Fibroblast of gingiva (primary cell): ENCODE data around the gene SPNS2.

Source experiments
- DNase-seq: peaks from one replicate; pipeline ENCODE4 v3.0.0-alpha.2; 2011; ENCODE audit warnings: low read depth

SPNS2 gene, protein sequence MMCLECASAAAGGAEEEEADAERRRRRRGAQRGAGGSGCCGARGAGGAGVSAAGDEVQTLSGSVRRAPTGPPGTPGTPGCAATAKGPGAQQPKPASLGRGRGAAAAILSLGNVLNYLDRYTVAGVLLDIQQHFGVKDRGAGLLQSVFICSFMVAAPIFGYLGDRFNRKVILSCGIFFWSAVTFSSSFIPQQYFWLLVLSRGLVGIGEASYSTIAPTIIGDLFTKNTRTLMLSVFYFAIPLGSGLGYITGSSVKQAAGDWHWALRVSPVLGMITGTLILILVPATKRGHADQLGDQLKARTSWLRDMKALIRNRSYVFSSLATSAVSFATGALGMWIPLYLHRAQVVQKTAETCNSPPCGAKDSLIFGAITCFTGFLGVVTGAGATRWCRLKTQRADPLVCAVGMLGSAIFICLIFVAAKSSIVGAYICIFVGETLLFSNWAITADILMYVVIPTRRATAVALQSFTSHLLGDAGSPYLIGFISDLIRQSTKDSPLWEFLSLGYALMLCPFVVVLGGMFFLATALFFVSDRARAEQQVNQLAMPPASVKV

DNA sequence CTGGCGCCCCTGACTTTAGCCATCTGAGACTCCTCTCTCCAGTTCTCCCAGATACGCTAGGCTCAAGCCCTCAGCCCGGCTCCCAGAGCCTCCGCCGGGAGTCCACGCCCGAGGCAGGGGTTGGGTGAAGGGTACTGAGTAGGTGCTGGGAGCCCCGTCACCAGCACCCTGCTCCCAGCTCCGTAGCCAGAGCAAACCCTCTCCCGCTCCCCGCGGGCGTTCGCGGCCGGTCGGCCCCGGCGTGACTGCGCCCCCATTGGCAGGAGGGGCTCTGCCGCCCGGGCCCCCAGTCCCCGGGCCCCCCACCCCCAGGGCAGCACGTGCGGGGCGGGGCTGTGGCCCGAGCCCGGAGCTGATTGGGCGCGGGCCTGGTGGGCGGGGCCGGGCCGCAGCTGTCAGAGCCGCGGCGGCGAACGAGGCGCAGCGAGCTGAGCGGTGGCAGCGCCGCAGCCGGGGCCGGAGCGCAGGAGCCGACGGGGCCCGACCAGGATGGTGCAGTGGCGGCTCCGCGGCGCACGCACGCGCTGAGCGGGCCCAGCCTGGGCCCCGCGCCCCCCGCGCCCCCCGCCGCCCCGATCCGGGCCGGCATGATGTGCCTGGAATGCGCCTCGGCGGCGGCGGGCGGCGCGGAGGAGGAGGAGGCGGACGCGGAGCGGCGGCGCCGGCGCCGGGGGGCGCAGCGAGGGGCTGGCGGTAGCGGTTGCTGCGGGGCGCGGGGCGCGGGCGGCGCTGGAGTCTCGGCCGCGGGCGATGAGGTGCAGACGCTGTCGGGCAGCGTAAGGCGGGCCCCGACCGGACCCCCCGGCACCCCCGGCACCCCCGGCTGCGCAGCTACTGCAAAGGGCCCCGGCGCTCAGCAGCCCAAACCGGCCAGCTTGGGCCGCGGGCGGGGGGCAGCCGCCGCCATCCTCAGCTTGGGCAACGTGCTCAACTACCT lies at the start of gene SPNS2:
SPNS2 (plus strand) TSS at position 421 of the 937 bp plus-strand sequence; CDS start at position 588, 167 bp downstream.
- peak; percentile 10 for DNase-seq

DNA sequence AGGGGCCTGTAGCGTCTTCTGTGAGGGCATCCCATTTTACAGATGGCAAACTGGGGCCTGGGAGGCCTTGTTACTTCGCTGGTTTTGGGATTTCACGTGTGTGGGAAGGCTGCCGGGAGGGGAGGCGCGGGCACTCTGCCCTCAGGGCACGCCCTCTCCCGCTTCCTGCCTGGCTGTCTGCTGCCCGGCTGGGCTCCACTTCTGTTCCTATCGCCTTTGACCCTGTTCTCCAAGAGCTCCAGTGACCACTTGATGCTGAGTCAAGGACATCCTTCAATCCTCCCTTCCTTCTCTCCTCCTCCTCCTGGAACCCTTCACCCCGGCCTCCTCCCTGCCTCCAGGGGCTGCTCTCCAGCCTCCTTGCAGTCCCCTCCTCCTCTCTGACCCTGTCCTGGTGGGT lies 48.9 kb upstream of the SPNS2 start:
- no peak for DNase-seq

DNA sequence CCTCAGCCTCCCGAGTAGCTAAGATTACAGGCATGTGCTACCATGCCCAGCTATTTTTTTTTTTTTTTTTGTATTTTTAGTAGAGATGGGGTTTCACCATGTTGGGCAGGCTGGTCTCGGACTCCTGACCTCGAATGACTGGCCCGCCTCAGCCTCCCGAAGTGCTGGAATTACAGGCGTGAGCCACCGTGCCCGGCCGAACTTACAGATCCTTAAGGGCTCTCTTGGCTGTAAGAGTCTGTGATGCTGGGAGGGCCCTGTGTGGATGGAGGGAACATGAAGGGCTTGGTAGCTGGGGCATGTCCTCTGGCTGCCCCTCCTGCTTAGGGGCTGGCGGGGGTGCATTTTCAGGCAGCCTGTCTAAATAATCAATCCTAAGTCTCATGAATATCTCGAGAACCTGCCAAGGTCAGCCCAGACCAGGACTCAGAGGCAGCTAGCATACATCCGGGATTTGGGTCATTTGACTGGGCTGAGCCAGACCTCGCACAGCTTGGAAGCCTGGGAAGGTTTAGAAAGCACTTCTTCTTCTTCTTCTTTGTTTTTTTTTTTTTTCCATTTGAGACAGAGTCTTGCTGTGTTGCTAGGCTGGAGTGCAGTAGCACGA lies 47.9 kb upstream of the SPNS2 start:
- DNase-seq, result no peak

DNA sequence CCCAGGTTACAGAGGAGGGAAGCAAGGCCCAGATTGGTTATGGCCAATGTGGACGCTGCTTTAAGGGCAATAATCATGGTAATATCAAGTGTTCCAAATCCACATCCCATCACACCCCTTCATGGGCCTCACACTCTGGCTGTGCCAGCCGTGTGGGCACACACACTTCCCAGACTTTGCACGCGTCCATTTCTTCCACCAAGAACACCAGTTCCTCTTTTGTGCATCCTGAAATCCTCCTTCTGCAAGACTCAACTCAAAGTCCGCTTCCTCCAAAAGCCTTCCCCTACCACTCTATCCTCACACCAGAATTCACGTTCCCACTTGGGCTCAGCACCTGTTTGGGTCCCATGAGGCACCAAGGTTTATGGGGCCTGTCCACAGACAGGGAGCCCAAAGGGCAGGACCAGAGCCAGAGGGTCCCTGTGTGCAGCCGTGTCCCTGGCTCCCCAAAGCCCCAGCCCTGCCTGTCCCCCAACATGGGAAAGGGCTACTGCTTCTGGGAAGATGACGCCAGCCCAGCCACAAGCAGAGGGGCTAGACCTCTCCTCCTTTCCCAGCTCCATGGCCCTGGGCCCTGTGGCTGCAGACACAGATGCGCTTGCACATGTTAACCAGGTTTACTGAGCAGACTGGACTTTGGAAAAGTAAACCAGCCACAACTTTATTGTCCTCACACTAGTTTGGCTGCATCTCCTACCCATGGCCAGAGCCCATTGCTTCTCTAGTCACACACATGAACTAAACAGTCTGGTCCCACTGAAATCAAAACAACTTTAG lies 44.7 kb upstream of the SPNS2 start:
- DNase-seq, result no peak

DNA sequence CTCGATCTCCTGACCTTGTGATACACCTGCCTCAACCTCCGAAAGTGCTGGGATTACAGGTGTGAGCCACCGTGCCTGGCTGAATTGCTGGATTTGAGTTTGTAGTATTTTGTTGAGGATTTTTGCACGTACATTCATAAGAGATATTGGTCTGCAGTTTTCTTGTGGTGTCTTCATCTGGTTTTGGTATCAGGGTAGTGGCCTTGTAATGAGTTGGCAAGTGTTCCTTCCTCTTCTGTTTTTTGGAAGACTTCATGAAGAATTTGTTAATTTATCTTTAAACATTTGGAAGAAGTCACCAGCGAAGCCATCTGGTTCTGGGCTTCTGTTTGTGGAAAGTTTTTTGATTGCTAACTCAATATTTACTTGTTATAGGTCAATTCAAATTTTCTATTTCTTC lies 38.0 kb upstream of the SPNS2 start:
- no peak for DNase-seq

DNA sequence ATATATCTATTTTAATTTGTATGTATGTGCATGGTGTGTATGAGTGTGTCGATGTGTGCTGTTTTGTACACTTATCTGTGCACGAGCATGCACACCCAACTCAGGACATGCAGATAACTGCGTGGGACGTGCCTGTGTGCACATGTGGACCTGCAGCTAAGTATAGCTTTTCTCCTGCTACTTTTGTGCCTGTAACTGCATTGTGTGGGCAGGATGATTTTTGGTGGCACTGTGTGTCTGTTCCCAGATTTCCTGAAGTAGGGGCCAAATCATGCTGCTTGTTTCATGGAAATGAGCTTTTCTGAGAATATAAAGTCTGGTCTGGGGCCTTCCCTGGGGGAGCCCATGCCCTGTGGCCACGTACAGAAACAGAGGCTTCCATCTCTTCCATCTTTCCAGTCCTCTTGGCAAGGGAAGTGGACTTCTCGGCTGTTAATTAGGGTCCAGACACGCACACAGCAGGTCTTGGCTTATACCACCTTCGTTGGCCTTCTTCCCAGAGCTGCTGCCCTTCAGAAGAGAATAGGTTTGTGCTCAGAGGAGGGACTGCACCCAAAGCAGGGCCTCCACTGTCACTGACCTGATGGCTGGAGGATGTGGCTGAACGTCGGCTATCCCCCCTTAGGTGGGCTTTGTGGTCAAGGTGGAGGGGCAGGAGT lies 34.7 kb upstream of the SPNS2 start:
- no peak for DNase-seq

DNA sequence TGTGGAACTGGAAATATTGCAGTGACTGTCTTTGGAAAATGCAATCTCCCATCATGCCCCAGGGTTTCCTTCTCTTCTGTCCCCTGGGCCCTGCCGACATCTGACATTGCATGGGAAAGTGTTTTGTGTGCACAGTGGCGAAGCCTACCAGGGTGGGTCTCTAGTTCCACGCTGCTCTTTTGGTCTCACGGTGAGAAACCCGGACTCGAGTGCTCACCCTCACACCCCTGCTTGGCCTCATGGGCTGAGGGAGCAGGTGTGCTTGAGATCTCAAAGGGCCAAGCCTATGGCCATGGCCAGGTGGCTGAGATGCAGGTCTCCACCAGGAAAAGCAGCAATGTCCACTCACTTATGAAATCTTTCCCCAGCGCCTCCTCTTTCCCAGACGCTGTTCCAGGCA lies 32.9 kb upstream of the SPNS2 start:
- DNase-seq, result no peak

DNA sequence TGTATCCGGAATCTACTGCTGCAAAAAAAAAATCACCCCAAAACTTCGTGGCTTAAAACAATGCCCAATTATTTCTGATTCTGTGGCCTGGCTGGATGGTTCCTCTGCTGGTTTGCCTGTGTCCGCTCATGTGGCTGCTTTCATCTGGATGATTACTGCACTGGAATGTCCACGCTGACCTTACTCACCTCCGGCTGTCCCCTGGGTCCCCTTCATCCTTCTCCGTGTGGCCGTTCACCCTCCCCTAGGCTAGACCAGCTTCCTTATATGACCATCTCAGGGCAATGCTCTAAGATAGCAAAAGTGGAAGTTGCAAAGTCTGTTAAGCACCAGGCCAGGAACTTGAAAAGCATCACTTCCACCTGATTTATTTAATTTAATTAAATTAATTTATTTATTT lies 31.4 kb upstream of the SPNS2 start:
- no peak for DNase-seq

DNA sequence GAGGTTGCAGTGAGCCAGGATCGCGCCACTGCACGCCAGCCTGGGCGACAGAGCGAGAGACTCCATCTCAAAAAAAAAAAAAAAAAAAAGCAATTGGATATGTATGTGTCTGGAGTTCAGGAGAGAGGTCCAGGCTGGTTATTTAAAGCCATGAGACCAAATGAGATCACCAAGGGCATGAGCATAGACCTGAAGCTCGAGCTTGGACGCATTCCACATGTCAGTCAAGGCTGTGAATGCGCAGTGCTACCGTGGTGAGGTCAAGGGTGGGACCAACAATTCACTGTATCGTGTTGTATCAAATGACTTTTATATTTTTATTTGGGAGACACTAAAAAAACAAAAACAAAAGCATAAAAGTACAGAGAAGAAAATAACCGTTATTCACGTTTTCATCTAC lies 29.1 kb upstream of the SPNS2 start:
- DNase-seq, result no peak

DNA sequence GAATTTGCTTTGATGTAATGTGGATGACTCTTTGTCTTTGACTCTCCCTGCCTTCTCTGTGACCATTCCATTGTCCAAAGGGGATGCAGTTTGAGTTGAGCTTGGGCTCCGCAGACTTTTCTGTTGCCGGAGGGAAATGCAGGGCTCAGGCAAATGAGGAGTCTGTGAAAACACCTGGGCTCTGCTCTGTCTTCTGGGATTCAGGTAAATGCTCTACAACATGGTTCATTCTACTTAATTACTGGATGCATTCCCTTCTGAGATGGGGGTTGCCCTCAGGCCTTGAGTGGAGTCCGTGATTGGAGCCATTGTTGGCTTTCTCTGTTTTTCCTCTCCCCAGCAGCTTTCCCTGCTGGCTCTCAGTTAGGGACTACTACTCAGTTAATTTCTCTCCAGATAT lies 26.4 kb upstream of the SPNS2 start:
- DNase-seq, result no peak

DNA sequence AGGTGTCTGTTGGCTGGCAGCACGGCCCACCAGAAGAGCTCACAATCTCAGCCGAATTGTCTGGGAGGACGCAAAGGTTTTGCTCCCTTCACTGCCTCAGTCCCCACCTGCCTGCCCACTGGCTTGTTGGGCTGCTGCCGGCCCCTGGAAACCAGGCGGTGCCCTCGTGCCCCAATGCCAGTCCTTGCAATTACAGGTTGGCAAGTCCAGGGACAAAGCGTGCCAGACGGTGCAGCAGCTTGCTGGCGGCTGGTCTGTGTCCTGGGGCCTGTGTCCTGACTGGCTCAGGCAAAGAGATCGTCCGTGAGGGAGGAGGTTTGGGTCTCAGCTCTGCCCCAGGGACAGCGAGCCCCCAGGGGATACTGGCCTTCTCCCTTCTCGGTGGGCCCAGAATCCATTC lies 24.6 kb upstream of the SPNS2 start:
- DNase-seq, result no peak

DNA sequence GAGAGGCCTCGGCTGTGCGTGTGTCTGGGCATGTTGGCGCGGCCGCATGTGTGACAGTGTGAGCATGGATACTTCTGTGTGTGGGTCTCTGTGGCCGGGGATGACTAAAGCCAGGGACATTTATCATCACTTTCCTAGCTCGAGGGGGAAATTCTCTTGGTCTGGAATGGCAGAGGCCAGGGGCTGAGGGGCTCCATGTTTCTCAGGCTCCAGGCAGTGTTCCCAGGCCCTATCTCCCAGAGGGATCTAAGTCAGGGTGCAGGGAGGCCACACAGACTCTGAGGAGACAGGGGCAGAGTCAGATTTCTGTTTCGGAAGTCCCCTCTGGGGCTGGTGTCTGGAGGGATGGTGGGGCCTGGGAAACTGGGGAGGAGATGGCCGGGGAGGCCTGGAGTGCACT lies 23.7 kb upstream of the SPNS2 start:
- no peak for DNase-seq

DNA sequence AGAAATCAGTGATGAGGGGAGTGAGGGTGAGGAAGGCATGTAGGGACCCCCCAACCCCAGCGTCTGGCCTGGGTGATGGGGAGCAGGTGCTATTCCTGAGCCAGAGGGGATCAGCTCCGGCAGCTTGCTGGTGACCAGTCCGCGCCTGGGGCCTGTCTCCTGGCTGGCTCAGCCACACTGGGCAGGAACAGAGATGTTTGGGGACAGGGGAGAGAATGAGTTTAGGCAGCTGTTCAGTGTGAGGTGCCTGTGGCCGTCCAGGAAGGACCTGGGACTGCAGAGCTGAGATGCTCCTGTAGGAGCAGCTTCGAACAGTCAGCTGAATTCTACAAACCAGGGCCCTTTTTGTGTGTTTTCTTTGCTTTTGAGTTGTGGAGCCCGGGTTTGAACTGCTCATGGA lies 23.2 kb upstream of the SPNS2 start:
- no peak for DNase-seq

DNA sequence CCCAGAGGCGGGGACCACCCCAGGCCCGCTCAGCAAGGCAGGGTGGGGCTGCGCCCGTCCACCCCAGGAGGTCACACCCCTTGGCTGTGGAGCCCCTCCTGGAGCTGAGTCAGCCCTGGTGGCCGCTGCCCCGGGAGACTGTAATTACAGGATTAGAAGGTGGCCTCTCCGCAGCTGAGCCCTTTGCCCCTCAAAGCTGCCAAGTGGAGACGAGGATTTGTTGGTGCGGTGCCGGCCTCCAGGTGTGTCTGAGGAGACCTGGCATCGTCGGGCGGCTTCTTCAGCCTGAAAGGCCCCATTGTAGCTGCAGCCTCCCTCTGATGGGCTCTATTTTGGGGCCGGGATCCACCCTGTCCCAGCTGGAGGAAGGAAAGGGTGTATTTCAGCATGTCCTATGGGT lies 22.7 kb upstream of the SPNS2 start:
- DNase-seq, result no peak

DNA sequence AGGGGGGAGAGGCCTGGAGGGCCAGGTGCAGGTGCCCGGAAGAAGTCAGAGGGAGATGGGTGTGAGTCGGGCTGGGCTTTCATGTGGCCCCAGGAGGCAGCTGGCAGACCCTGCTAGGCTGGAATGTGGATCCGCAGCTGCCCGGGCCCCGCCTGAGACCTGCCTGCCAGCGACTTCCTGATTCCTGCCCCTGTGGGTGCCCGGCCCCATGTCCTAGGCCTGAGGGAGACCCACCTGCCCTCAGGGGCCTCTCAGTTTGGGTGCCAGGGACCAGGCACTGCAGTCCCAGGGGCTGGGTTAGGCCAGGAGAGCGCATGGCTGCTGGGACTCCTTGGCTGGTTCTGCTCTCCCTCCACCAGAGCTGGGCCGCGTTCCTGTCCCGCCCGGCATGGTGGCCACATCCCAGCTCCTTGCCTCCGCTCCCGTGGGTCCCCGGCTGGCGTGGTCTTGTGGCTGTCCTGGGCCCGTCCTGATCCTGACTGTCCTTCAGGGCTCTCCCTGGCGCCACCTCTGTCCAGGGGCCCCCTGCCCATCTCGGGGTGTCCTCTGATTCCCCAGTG lies 22.1 kb upstream of the SPNS2 start:
- DNase-seq, result no peak

DNA sequence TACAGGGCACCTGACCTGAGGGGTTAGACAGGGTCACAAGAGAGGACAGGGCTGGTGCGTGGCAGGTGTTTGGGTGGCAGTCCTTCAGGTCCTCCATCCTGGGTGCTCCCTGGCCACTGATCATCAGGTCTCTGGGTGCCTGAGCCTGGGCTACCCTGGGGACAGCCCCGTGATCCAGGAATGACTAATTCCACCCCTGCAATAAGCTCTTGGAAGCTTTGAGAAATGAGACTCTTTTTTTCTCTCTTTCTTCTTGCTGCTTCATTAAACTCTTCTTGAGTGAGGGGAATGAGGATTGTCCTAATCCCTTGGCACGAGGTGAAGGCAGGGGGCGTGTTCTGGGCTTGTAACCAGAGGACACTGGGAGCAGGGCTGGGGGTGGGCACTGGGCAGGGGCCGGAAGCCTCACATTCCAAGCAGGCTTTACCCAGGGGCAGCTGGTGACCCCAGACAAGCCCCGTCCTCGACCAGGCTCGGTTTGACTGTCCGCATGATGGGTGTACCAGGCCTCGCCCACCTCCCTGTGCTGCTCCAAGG lies 21.4 kb upstream of the SPNS2 start:
- no peak for DNase-seq

DNA sequence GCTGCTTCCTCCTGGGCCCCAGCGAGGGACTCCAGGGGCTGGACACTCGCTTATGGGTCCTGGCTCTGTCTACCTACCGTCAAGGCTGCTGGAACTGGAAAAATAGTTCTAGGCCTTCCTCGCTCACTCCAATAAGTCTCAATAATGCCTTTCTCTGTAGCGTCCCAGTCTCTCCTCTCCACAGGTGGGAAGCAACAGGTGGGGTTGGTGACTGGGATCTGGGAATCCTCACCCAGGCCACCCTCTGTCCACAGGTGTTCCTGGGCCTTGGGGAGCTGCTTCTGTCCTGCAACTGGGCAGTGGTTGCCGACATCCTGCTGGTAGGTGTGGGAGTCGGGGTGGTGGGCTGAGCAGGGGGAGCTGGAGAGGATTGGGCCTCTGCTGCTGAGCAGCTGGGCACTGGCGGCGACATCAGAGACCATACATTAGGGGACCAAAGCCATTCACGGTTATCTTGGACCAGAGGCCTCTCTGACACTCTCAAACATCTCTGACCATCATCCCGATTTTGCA lies 20.3 kb upstream of the SPNS2 start:
- DNase-seq, result no peak

DNA sequence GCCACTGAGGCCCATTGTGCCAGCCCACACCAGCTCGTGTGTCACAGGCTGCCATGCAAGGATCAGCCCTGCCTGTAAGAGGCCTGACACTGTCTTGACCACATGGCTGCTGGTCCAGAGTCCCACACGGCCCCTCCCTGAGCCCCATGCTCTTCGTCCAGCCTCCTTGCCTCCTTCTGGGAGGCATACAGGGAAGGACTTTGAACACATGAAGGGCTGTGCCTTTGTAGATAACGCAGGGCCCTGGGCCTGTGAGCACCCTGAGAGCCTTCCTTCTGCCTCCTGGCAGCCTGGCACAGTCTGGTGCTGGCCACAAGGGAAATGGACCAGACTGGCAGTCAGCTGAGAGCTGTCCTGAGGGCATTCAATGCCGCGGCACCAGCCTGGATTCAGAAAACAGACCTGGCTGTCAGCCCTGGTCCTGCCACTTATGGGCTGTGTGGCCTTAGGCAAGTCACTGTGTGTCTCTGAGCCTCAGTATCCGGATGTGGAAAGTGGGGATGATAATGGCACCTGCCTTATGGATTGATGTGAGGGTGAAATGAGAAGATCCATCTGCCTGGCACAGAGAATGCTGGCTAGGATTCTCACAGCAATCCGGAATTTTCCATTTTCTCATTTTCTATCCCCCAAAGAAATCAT lies 19.2 kb upstream of the SPNS2 start:
- no peak for DNase-seq

DNA sequence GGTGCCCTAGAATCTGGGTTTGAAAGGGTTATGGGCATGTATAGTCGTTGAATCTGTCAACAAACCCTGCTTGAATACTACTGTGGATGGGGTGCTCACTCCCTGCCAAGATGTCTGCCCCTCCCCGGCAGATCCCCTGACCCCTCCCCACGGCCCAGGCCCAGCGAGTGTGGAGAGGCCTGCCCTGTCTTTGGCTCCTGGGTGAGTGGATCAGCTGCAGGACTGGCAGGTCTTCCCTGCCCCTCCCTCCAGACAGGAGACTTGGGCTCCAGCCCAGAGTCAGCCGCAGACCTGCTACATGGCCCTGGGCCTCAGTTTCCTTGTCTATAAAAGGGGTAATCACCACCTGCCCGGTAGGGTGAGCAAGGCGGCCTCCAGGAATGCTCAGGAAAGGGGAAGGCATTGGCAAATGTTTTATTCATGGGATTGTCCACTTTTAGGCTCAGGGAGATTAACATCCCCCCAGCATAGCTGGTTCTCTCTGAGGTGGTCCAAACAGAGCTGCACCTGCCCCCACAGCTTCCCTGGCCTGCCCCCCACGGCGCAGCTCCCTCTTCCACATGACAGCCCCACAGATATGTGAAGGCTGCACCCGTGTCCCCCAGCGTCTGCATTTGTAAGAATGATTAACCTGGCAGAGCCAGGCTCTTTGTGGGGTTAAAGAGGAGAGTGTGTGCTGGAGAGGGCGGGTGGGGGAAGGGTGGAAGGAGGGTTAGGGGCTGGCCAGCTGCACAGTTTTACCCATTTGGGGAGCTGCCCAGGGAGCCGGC lies 18.5 kb upstream of the SPNS2 start:
- no peak for DNase-seq
